ENCODE results near the gene ZNF98. TPM values are rescaled to one million over a fixed set of nuclear protein-coding genes. Genes with fewer than 3 reads are reported as not detected.

Gene ZNF98
- total RNA-seq, 1 donor from 2014 or later = not detected

- no peaks in the 10 kb centered on the region for H3K27me3 Mint-ChIP-seq (ENCODE audit: low read depth)
- no peak overlapping the region for H3K27ac Mint-ChIP-seq
- no peak overlapping the region for H3K4me3 Mint-ChIP-seq
- H3K9me3 Mint-ChIP-seq = peaks cover 30% of the 10 kb centered on the region
- TF ChIP-seq CTCF (IDR thresholded peaks at IDR 0.05; ENCODE audit: unreplicated experiment) = no peak
- H3K4me1 Mint-ChIP-seq = no peaks in the 10 kb centered on the region
- DNase-seq (ENCODE audit: low spot score in 2 of 2, unreplicated experiment in 2 of 2) = no peak
- peaks cover 8% of the 10 kb centered on the region for H3K36me3 Mint-ChIP-seq
These were observed 4.8 kb upstream of the ZNF98 start for GRCh38 chr19:22426901-22427300.

- Mint-ChIP-seq H3K9me3 (peaks cover 49% of the 10 kb centered on the region), H3K4me1 (no peaks in the 10 kb centered on the region), H3K27me3 (ENCODE audit: low read depth) (no peaks in the 10 kb centered on the region), H3K27ac (no peak overlapping the region), H3K36me3 (peaks cover 9% of the 10 kb centered on the region), H3K4me3 (no peak overlapping the region)
- TF ChIP-seq CTCF (IDR thresholded peaks at IDR 0.05; ENCODE audit: unreplicated experiment) = no peak
- DNase-seq (ENCODE audit: low spot score in 2 of 2, unreplicated experiment in 2 of 2) = no peak
These were observed 349 bp downstream of the ZNF98 start for GRCh38 chr19:22421797-22422196.

GRCh38 chr19:22354665-22355064 lies 67.5 kb downstream of the ZNF98 start:
- peaks cover 48% of the 10 kb centered on the region for H3K9me3 Mint-ChIP-seq
- no peaks in the 10 kb centered on the region for H3K36me3 Mint-ChIP-seq
- no peaks in the 10 kb centered on the region for H3K4me1 Mint-ChIP-seq
- no peak overlapping the region for H3K27ac Mint-ChIP-seq
- DNase-seq (ENCODE audit: low spot score in 2 of 2, unreplicated experiment in 2 of 2) = no peak
- no peak for TF ChIP-seq CTCF (IDR thresholded peaks at IDR 0.05; ENCODE audit: unreplicated experiment)
- no peak overlapping the region for H3K4me3 Mint-ChIP-seq
- H3K27me3 Mint-ChIP-seq (ENCODE audit: low read depth) = no peaks in the 10 kb centered on the region

Other genes with a start within 250 kb of the ZNF98 start
- not detected in 3 replicates for gene ZNF676, start 225.4 kb downstream of the ZNF98 start, total RNA-seq
- gene ZNF729, start 135.9 kb downstream of the ZNF98 start, total RNA-seq = not detected in 3 replicates
- not detected in 3 replicates for gene ZNF492, start 212.0 kb upstream of the ZNF98 start, total RNA-seq